Midbrain (tissue), 1 donor: Measurements from ENCODE around the gene SMARCE1.

Source experiments
- DNase-seq: peaks from one replicate; lab custom pipeline; 2025; lab: John Stamatoyannopoulos, UW

SMARCE1 gene

DNA sequence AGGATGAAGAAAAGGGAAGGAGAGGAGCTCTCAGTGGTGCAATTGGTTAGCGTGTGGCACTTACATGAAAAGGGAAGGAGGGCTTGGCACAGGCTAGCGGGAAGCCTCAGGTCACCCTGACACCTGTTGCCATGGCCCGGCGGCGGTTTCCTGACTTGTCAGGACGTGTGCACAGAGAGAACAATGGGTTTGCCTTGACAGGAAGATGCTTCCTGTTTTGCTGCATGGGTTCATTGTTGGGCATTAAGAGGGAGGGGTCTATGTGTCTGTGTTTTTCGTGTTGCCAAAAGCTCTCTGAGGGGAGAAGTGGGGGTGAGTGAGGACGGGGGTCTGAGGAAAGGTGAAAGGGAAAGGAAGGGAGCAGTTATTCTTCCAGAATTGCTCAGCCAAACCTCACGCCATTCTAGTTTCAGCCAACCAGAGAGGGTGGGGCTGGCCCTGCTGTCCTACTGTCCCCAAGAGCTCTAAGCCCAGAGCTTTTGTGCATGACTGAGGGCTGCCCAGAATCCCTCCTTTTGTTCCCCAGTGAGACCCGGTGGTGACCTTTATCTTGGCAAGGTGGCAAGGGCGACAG, 65.2 kb downstream of the SMARCE1 start:
- no peak for DNase-seq

DNA sequence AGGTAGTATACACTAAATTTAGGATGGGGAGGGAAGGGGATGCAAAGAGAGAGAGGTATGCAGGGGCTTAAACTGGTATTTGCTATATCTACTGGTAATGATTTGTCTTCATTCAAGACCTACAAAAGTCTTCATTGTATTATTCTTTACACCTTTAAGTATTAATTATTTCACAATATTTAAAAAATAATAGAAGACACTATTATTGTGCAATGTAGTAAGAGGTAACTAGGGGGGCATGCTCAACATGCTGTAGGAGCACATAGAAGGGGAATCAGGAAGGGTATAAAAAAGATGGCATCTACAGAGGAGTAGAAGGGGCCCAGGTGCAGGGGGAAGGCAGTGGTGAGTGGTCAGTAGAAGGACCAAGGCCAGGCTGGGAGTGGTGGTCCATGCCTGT, 67.5 kb downstream of the SMARCE1 start:
- DNase-seq, result no peak

- no peak for DNase-seq
Observed at GRCh38 chr17:40579471-40579870, 68.1 kb downstream of the SMARCE1 start.

DNA sequence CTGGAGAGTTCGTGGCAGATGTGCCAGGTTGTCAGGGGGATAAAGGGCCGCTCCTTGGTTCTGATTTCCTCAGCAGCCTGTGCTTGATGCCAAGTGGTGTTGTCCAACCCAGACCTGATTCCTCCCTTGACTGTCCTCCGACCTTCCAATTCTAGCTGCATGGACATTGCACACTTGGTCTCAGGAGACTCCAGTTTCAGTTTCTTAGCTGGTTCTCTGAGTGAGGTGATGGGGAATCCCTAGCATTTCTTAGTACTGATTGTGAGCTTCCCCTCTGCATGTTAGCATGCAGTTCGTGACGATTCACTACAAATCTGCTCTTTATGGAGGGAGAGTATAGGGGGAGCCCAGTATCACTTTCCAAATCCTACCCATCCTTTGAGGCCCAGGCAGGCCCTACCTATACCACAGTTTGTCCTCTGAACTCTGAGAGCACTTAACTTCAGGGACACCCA, 70.0 kb downstream of the SMARCE1 start:
- no peak for DNase-seq

DNA sequence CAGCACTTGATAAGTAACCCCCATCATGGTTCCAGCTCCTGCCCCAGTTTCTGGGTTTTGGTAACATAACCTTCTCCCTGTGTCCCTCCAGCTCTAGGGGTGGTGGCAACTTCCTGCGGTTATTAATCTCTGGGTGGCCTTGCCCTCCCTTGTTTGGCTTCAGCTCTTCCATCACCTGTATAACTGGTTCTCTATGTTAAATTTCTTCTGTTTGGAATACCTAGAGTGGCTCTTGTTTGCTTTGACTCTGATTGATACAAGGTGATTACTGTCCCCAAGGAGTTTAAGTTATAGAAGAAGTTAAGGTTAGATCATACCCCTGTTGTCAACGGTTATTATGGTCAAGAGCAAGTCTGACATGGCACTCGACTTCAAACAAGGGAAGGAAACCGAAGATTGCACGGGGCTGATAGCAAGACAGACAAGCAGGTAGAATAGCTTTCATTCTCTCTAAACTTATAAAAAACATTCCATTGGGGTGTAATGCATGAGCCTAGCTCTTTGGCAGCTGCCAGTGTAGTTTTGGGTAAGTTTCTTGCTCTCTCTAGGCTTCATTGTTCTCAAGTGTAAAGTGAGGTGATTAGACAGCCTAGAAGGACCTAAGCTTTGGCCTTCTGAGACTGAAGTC, 71.4 kb downstream of the SMARCE1 start:
- no peak for DNase-seq
